HG03039 (cell line): Measurements from ENCODE around the gene SERPINB10.

Experiments
- ATAC-seq: cut with Tn5 transposase; IDR thresholded peaks from one replicate; pipeline ENCODE4 v1.9.1; 2021; ENCODE audit warnings: mild to moderate bottlenecking, moderate library complexity; ENCODE audit not compliant: unreplicated experiment

Gene SERPINB10

DNA sequence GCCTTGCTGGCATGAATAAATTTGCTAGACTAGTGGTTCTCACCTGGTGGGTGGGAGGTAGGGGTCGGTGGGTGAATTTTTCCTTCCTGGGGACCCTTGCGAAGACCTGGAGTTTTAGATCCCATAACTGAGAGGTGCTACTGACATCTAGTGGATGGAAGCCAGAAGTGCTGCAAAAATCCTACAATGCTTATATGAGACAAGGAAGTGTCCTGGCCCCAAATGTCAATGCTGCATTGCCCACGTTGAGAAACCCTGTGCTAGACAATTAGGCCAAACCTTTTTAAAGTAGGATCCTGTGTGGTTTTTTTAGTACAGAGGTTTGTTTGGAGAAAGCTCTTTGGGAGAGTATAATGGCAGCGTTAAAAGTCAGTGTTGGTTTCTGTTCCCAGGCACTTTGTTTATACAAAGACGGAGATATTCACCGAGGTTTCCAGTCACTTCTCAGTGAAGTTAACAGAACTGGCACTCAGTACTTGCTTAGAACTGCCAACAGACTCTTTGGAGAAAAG, 71.7 kb downstream of the SERPINB10 start:
- ATAC-seq = no peak

DNA sequence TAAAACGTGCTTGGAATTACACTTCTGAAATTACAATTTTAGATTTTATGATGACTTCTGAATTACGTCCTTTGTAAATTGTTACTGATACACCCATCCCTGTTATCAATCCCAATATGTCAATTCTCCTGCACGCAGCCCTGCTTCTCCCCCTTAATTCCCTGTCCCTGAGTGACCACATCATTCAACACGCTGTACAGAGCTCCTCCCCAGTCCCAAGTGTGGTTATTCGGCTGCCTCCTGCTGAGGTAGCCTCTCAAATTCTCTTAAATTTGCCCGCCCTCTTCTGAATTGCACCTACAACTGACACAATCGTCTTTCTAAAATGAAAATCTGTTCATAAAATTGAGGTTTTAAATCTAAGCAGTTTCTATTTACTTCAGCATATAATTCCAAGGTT, 72.3 kb downstream of the SERPINB10 start:
- ATAC-seq = no peak

DNA sequence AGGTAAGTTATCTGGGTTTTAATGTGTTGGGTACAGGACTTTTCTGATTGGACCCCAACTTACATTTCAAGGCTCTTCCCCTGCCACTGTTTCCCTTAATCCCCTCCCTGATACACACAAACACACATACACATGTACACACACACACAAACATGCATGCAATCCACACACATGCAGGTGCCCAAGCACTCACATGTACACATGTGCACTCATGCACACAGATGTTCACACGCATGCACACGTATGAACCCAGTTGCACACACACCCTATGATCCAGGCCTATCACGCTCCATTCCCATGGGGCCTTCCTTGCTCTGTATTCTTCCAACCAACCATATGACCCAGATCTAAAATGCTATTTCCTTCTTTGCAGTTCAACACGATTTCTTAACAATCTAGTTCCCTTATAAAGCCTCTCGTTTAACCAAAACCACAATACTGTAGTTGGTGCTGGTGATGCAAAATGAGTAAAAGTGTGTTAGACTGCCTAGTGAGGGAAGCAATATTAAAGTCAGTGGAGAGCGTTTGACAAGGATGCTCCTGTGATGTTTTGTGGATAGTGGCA, 73.2 kb downstream of the SERPINB10 start:
- ATAC-seq = no peak

DNA sequence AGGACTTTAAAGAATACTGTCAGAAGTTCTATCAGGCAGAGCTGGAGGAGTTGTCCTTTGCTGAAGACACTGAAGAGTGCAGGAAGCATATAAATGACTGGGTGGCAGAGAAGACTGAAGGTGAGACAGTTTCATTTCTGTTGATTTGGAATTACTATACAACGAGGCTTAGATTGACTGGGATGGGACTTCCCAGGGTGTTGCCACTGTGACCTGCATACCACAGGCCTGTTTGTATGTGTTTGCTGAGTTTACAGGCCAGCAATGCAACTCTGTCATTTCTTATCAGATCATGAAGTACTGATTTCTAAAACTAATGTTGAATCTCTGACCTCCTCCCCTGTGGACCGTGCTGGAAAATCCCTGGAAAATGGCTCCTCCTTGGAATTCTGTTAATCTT, 74.0 kb downstream of the SERPINB10 start:
- no peak for ATAC-seq

DNA sequence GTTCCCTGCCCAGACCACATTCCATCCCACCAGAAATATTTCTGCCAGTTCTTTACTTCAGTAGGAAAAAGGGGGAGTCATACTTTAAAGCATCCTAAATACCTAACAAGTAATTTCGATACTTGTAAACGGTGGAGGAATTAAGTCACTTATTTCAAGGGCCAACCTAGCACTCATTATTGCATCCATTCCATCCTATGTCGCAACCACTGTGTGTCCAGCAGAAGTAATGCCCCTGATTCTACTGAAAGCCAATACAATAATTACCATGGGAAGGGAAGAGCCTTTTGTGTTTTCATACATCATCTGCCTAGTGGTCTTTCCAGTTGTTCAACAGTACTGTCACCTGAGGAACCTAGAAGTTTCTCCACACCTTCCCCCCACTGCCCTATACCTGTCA, 74.6 kb downstream of the SERPINB10 start:
- ATAC-seq = no peak
